DMS 273 (cell line): ENCODE data around the gene PRDM16.

Source experiments
- DNase-seq: peaks from one replicate; lab custom pipeline; 2025; ENCODE audit not compliant: unreplicated experiment; lab: John Stamatoyannopoulos, UW

Gene PRDM16

DNA sequence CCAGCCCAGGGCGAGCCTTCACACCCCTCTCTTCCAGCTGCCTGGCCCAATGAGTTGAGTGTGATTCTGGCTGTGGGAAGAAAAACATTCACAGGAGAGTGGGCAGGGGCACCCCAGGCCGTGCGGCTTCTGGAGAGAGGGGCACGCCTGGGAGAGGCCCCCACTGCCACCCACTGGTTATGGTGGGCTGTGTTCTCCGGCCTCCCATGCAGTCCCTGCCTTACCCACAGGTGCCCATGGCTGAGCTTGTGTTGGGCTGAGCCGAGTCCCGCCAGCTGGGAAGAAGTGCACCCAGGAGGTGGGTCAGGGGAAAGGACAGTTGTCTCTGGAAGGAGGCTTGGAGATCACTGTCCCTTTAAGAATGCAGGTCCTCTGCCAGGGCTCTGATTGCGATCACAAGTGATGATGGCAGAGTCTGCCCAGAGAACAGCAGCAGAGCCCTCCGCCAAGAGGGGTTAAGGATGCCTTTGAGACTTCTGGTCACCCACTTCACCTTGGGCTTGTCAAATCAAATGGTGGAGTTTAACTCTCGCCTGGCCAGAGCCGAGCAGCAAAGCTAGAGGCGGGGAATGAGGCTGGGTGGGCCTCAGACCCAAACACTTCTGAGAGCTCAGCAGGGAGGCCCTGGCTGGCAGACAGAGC, 260.8 kb downstream of the PRDM16 start:
- no peak for DNase-seq

DNA sequence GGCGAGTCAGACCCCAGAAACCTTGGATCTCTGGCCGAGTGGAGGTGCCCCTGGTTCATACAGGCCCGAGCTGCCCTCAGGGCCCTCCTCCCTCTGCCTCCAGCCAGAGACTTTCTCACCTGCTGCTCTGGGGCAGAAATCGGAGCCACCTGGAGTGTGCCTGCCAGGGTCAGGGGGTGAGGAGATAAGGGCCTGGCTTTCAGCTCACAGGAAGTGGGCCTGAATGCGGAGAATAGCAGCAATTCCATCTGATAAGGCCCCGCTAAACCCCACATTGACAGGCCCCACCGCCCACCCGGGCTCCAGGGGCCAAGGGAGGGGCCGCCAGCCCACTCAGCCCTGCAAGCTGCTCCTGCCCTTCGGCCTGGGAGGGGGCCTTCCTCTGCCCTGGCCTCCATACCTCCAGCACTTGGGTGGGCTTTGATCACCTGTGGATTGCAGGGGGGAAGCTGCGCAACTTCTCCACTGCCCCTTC, 261.8 kb downstream of the PRDM16 start:
- DNase-seq: no peak

DNA sequence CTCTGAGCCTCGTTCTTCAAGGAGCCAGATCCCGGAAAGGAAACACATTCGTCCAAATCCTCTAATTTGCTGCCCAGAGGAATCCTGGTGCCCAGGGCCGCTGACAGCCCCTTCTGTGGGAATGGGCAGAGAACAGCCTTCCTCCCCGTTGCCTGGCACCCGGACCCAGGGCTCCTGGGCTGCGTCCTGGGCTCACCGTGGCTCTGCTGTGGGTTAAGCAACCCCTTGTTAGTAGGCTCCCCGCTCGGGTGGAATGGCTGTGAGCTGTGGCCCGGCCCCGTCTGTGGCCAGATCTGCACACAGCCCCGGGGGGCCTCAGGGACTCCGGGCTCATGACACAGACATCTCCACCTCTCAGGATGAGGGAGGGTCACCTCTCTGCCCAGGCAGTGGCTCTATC, 262.6 kb downstream of the PRDM16 start:
- DNase-seq: no peak

DNA sequence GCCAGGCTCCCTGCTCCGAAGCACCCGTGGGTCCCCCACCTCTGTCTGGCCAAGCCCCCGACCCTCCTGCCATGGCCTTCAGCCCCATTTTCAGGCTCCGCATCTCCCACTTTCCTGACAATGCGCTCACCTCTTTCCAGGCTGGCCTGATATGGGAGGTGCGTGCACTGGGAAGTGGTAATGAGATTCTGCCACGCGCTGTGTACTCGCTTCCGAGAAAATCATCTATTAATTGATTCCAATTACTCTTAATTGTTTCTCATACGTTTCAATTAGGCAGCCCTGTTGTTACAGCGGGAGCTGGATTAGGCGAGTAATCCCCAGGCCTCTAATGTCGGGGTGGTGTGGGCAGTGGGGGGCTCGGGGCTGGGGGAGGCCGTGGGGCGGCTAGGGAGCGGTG, 263.0 kb downstream of the PRDM16 start:
- DNase-seq: no peak

DNA sequence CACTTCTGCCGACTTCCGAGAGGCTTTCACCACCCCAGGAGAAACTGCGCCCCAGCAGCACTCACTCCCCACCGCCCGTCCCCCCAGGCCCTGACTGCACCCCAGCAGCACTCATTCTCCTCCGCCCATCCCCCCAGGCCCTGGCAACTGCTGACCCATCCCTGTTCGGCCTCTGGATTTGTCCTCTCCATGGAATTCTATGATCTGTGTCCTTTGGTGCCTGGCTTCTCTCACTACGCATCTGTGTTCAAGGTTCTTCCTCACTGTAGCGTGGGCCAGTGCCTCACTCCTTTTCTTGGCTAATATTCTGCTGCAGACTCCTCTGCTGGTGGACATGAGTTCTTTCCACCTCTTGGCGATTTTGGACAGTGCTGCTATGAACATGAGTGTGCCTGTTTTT, 263.7 kb downstream of the PRDM16 start:
- no peak for DNase-seq

DNA sequence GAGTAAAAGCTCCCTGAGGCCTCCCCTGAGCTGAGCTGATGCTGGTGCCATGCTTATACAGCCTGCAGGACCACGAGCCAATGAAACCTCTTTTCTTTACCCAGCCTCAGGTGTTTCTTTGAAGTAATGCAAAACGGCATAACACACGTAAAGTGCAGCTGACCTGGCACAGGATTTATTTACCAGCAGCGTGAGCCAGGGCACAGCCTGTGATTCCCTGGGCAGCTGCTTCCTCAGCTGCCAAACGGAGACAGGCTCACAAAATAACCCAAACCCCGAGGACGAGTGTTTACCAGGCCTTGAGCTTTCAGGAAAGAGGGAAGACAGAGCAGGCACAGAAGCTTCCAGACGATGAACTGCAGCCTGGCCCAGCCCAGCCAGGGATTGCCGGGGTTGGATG, 264.9 kb downstream of the PRDM16 start:
- no peak for DNase-seq

DNA sequence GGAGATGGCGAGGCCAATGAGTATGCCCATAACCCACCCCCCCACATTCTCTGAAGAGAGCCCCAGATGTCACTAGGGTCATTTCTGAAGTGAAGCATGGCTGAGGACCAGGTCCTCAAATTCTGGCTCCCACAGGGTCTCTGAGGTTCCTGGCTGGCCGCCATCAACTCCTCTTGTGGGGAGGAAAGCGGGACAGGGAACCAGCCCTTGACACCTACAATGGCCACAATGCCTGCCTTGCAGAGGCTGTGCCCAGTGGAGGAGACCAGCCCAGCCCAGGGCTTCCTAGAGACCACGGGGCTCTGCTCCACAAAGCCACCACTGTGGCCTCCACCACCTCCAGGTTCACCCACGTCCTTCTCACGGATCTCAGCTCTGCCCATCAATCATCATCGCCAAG, 265.4 kb downstream of the PRDM16 start:
- no peak for DNase-seq

DNA sequence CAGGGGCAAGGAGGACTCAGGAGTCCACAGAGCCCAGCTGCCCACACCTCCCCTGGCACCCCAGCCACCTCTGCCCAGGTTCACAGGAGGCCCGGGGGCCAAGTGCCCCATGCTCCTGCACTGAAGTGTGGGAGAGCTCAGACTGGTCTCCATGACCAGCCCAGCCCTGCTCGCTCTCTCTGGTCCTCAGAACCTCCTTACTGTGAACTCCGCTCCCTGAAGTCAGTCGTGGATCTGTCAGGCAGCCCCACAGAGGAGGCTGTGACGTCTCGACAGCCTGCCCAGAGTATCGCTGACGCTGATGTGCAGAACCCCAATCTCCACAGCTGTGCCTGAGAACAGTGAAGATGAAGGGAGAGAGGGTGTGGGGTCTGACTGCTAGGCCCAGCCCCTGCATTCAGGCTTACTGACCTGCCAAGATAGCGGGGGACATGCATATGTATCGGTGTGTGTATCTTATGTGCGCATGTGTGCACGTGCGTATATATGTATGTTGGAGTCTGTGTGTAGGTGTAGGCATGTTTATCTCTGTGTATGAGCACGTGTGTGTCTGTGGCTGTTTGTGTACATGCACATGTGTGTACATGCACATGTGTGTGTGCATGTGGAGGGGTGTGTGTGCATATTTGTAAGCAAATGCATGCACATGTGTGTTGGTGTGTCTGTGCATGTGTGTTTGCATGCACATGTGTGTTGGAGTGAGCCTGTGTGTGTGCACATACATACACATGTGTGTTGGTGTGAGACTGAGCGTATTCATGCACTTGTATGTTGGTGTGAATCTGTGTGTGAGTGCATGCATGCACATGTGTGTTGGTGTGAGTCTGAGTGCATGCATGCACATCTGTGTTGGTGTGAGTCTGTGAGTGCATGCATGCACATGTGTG, 267.0 kb downstream of the PRDM16 start:
- no peak for DNase-seq

DNA sequence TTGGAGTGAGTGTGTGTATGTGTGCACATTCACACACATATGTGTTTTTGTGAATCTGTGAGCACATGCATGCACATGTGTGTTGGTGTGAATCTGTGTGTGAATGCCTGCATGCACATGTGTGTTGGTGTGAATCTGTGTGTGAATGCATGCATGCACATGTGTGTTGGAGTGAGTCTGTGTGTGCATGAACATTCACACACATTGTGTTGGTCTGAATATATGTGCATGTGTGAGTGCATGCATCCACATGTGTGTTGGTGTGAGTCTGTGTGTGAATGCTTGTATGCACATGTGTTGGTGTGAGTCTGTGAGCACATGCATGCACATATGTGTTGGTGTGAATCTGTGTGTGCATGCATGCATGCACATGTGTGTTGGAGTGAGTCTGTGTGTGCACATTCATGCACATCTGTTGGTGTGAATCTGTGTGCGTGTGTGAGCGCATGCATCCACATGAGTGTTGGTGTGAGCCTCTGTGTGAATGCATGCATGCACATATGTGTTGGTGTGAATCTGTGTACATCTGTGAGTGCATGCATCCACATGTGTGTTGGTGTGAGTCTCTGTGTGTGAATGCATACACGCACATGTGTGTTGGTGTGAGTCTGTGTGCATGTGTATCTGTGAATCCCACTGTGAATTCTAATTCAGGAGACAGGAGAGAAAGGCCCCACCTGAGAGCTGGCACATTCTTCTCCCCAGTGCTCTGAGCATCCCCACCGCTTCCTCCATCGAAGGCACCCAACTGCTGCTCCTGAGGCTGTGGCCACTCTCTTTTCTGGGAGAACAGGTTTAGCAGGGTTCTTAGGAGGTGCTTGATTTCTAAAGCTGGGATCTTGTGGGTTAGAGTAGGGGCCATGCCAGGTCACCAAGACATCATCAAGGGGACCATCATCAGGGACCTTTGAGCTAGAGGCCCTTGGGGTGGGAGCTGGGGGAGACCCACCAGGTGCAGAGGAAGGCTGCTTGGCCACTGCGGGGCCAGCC, 267.9 kb downstream of the PRDM16 start:
- no peak for DNase-seq

DNA sequence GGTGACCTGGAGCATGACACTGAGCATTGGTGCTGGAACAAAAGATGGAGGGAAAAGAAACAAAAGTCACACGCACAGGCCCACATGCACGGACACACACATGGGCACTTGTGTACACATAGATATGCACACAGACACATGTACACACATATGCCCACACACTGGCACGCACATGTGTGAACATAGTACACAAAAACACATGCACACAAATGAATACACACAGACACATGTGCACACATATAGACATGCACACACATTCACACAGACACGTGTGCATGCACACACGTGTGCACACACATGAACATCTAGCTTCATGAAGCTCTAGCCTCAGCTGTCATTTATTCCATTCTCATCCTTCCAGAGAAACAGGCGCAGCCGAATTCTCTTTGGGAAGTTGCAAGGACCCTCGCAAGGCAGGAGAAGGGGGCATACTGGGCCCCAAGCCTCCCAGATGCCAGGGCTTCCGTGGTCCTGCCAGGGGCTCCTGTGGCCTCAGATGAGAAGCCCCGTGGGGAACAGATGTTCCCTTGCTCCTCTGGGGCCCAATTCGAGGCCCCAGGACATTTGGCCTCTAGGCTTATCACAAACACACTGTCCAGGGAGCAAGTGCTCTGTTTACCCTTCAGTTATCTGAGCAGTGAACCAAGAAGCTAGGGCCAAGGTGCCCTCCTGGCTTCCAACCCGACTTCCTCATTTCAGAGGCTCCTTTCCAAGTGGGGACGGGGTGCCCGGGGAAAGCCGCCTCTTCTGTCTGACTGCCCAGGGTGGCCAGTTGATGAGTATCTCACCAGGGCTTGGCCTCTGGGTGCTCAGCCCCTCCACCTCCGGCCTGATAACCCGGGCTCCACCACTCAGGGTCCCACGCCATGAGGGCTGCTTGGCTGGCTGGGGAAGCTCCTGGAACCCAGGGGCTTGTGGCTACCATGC, 269.1 kb downstream of the PRDM16 start:
- DNase-seq: no peak

DNA sequence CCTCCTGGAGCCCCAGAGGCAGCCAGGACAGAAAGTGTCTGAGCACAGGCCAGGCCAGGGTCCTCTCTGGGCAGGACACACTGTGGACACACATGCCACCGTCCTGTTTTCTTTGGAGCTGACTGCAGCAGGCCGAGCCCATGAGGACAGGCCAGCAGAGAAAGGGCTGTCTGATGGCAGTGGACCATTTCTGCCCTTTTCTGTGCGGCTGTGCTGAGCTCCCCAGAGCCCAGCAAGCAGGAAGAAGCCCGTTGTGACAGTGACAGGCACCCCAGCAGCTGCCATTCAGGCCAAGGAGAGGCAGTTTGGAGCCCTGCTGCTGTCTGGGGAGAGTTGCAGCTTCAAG, 269.7 kb downstream of the PRDM16 start:
- DNase-seq: no peak

DNA sequence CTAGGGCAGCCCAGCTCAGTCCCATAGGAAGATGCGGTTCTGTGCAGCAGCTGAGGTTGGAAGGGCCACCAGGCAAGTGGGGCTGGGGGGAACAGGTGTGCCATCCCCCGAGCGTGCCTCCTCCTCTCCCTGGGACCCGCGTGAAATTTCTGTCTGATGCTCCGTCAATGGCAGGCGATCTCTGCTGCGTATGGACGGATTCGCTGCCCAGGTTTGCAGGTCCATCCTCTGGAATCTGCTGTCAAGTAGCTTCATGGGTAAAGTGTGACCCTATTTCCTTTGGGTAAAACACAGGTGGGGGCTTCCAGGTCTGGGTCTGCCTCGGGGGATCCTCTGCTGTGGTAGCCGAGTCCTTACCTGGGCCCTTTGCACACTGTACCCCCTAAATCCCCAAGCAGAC, 270.9 kb downstream of the PRDM16 start:
- no peak for DNase-seq

DNA sequence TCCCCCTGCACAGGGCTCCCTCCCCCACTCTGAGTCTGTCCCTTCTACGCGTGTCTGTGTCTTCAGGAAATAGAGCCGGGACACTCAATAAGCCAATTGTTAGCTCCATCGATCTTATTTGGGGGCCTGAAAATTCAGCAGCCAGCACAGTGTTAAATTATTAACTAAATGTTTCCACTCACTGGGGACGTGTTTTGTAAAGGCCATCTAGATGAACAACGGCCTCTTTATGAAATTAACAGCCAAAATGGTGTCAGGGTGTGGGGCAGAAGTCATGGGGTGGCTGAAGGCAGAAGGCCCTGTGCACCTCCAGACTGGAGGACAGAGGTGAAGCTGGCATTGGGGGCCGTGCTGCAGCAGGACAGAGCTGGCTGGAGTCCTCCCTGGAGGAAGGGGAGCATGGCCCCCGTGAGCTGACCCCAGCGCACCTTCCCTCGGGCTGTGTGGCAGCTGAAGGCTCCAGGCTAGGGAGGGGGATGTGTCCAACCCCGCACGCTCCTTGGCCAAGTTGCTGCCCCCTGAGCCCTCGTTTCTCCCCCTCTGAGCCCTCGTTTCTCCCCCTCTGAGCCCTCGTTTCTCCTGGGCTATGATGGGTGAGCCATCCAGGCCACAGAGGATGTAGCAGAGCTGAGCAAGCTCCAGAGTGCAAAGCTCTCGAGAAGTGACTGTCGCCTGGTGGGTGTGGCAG, 271.7 kb downstream of the PRDM16 start:
- DNase-seq: no peak

DNA sequence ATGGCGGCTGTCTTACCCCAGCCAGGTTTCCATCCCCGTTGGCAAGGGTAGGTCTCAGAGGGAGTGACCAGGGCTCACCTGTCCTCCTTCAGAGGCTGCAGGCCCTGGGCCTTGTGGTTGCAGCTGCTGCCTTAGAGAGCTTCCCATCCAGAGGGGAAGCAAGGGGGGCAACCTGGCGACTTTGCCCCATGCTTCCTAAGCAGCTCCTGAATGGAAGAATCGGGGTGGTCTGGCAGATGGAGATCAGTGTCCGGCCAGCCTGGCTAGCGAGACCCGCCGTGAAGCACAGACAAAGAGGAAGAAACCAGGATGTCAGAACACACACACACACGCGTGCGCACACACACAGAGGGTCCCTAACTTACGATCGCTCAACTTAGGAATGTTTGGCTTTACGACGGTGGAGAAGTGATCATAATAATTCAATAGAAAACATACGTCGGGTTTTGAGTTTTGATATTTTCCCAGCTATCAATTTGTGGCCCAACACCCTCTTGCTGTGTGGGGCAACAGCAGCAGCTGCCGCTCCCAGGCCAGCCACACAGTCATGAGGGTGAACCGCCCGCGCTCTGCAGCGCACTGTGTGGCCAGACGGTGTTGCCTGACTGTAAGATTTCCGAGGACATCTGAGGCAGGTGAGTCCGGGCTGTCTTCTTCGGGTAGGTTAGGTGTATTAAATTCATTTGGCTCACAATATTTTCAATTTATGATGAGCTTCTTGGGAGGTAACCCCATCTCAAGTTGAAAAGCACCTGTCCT, 272.4 kb downstream of the PRDM16 start:
- no peak for DNase-seq

DNA sequence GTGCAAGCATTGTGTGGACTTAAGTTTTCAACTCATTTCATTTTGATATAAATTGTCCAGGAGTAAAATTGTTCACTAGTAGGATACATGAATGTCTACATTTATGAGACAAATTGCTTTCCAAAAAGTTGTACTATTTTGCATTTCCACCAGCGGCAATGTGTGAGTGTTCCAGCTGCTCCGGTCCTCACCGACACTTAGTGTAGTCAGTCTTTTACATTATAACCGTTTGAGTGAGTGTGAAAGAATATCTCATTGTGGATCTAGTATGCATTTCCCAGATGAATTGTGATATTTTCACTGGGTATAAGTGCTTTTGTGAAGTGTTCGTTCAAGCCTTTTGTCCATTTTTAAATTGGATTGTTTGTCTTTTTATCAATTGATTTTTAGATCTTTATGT, 274.0 kb downstream of the PRDM16 start:
- no peak for DNase-seq

DNA sequence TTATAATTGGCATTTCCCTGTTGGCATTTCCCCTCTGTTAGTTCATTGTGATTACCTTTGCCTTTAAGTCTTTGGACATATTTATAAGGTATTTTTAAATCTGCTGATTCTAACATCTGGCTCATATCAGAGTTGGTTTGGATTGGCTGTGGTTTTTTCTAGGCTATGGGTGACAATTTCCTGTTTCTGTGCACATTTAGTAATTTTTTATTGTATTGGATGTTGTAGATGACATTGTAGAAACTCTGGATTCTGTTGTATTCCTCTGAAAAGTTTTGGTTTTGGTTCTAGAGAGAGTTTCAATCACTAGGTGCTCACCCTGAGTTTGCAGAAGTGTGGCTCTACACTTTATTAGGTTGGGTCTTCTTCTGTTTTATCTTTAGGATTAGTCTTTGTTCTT, 275.4 kb downstream of the PRDM16 start:
- no peak for DNase-seq

DNA sequence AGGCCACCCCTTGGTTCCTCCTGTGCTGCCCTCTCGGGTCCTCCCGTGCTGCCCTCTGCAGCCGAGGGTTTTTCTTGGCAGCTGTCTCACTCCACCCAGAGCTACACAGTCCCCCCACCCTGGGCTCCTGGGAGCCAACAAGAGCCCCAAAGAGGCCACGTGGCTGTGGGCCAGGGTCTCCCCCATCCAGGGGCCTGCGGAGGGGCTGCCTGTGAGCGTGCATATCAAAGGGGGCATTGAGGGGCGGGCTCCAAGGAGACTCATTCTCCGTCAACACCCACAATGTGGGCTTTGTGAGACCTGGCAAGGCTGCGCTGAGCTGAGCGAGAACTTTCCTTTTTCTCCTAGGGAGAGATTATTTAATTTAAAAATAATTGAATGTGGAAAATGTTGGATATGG, 276.8 kb downstream of the PRDM16 start:
- no peak for DNase-seq

DNA sequence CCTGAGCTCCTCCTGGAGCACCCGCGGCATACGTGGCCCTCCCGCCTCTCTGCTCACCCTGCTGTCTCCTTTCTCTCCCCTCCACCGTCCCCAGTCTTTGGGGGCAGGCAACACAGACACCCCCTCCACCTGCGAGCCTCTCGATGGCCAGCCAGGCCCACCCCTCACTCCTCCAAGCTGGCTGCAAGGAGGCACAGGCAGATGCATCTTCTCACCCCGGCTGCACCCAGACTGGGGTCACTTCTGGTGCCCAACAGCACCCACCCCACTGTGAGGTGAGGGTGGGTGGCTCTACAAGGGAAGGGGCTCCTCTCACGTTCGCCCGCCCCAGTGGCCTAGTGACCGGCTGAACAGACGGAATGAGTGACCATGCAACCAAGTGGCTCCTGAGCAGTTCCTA, 277.5 kb downstream of the PRDM16 start:
- DNase-seq: no peak
